DND-41 (cell line): ENCODE measurements around the gene SUPT6H.

Experiments
- EZH2 ChIP-seq: IDR thresholded peaks from 3 replicates; pipeline ENCODE4 v1.6.1; 2012; ENCODE audit warnings: borderline replicate concordance, low read depth, mild to moderate bottlenecking, moderate library complexity, low read length, inconsistent platforms; ENCODE audit not compliant: severe bottlenecking
- TF ChIP-seq, protein P1 (sequence below): IDR thresholded peaks from 2 replicates; pipeline ENCODE4 v1.5.1; 2012; ENCODE audit warnings: borderline replicate concordance, low read length, moderate library complexity, mild to moderate bottlenecking; ENCODE audit not compliant: poor library complexity, severe bottlenecking; ENCODE audit errors: extremely low read depth

DNA sequence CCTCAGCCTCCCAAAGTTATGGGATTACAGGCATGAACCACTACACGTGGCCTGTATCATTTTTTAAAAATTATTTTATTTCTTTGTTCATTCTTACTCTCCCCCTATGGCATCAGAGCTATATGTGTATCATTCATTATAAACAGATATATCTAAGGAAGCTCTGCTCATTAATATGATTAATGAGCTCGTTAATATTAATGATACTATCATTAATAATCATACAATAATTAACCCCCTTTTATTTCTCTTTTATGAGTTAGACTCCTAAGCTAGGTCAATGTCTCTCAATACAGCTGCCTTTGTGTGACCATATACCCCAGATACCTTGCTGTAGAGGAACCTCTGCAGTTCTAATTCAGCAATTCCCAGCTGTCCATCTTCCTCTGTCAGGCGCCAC, 43.5 kb upstream of the SUPT6H start:
- TF ChIP-seq, protein P1, sequence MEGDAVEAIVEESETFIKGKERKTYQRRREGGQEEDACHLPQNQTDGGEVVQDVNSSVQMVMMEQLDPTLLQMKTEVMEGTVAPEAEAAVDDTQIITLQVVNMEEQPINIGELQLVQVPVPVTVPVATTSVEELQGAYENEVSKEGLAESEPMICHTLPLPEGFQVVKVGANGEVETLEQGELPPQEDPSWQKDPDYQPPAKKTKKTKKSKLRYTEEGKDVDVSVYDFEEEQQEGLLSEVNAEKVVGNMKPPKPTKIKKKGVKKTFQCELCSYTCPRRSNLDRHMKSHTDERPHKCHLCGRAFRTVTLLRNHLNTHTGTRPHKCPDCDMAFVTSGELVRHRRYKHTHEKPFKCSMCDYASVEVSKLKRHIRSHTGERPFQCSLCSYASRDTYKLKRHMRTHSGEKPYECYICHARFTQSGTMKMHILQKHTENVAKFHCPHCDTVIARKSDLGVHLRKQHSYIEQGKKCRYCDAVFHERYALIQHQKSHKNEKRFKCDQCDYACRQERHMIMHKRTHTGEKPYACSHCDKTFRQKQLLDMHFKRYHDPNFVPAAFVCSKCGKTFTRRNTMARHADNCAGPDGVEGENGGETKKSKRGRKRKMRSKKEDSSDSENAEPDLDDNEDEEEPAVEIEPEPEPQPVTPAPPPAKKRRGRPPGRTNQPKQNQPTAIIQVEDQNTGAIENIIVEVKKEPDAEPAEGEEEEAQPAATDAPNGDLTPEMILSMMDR = no peak
- no peak for TF ChIP-seq EZH2
